Nephron progenitor cell (in vitro differentiated cells): ENCODE measurements around the gene PHF19.
A peak's percentile ranks its signal among the peaks of the same experiment; 100 is the strongest.

Experiments used
- DNase-seq: peaks from one replicate; pipeline ENCODE4 v3.0.0; 2021
- H3K27ac Mint-ChIP-seq: 2 replicates; pipeline ENCODE4 v1.8.0; 2021; ENCODE audit warnings: mild to moderate bottlenecking, moderate library complexity, mixed read lengths
- H3K27me3 Mint-ChIP-seq: 2 replicates; pipeline ENCODE4 v1.8.0; 2021; ENCODE audit warnings: mild to moderate bottlenecking, low read depth, mixed read lengths; ENCODE audit not compliant: poor library complexity
- H3K36me3 Mint-ChIP-seq: 2 replicates; pipeline ENCODE4 v1.8.0; 2021; ENCODE audit warnings: low read depth, mixed read lengths
- H3K4me1 Mint-ChIP-seq: 2 replicates; pipeline ENCODE4 v1.8.0; 2021; ENCODE audit warnings: mixed read lengths
- H3K4me3 Mint-ChIP-seq: 2 replicates; pipeline ENCODE4 v1.8.0; 2021; ENCODE audit warnings: mild to moderate bottlenecking, moderate library complexity, mixed read lengths
- H3K9me3 Mint-ChIP-seq: 2 replicates; pipeline ENCODE4 v1.8.0; 2021; ENCODE audit warnings: mild to moderate bottlenecking, moderate library complexity, mixed read lengths
- CTCF ChIP-seq: fragments of 200-600 bp; sonication (generic); IDR thresholded peaks from 2 replicates; pipeline ENCODE4 v1.5.0; 2021; ENCODE audit warnings: antibody characterized with exemption

Gene PHF19

GRCh38 chr9:120855827-120856670, 20.9 kb downstream of the PHF19 start:
- Mint-ChIP-seq H3K27ac (no peak overlapping the region), H3K4me3 (no peak overlapping the region), H3K27me3 (peaks cover 5% of the 10 kb centered on the region), H3K4me1 (peaks cover 18% of the 10 kb centered on the region), H3K36me3 (peaks cover 19% of the 10 kb centered on the region), H3K9me3 (no peaks in the 10 kb centered on the region)
- TF ChIP-seq CTCF: no peak
- DNase-seq: no peak

GRCh38 chr9:120854596-120855327, 22.2 kb downstream of the PHF19 start:
- Mint-ChIP-seq H3K27ac (peak overlapping the region; percentile 27), H3K27me3 (peaks cover 2% of the 10 kb centered on the region), H3K4me3 (no peak overlapping the region), H3K9me3 (no peaks in the 10 kb centered on the region), H3K4me1 (peaks cover 10% of the 10 kb centered on the region), H3K36me3 (peaks cover 7% of the 10 kb centered on the region)
- no peak for DNase-seq
- TF ChIP-seq CTCF: no peak

- H3K4me3 Mint-ChIP-seq: no peak overlapping the region
- peaks cover 2% of the 10 kb centered on the region for H3K4me1 Mint-ChIP-seq
- H3K36me3 Mint-ChIP-seq: no peaks in the 10 kb centered on the region
- TF ChIP-seq CTCF: no peak
- H3K27ac Mint-ChIP-seq: no peak overlapping the region
- peaks cover 2% of the 10 kb centered on the region for H3K27me3 Mint-ChIP-seq
- no peaks in the 10 kb centered on the region for H3K9me3 Mint-ChIP-seq
- no peak for DNase-seq
Measured at GRCh38 chr9:120853198-120853597, 23.8 kb downstream of the PHF19 start.

GRCh38 chr9:120852240-120853010, 24.6 kb downstream of the PHF19 start:
- no peak overlapping the region for H3K4me3 Mint-ChIP-seq
- H3K4me1 Mint-ChIP-seq: peaks cover 10% of the 10 kb centered on the region
- H3K27ac Mint-ChIP-seq: no peak overlapping the region
- H3K36me3 Mint-ChIP-seq: no peaks in the 10 kb centered on the region
- DNase-seq: no peak
- no peak for TF ChIP-seq CTCF
- H3K27me3 Mint-ChIP-seq: peaks cover 2% of the 10 kb centered on the region
- H3K9me3 Mint-ChIP-seq: no peaks in the 10 kb centered on the region

- DNase-seq: no peak
- Mint-ChIP-seq H3K27ac (no peak overlapping the region), H3K4me3 (no peak overlapping the region), H3K36me3 (no peaks in the 10 kb centered on the region), H3K9me3 (no peaks in the 10 kb centered on the region), H3K4me1 (peaks cover 14% of the 10 kb centered on the region), H3K27me3 (peaks cover 2% of the 10 kb centered on the region)
- TF ChIP-seq CTCF: no peak
Measured at GRCh38 chr9:120851449-120851848, 25.5 kb downstream of the PHF19 start.
